Stimulated activated CD4-positive, alpha-beta T cell treated with anti-CD3 and anti-CD28 coated beads, Interleukin-15, amount 100 ng/mL, for 24 hours (primary cell): ENCODE data around the gene G6PC3.
"Not testable (repeated sequence)": the region's sequence is repeated elsewhere in the genome, so short reads cannot be mapped to it uniquely, and the experiment has no call there.

ENCODE experiments used
- DNase-seq: peaks from one replicate; pipeline ENCODE4 v3.0.0-alpha.2; 2020

The G6PC3 gene

GRCh38 chr17:44070455-44071197 is at the start of gene G6PC3:
TSS of gene G6PC3 (plus strand) at chr17:44070735. CDS start at chr17:44070966, 231 bp downstream.
- DNase-seq = peak; percentile 96

GRCh38 chr17:44021227-44021626 is 49.3 kb upstream of the G6PC3 start:
- not testable (repeated sequence) for DNase-seq

- no peak for DNase-seq
Observed at GRCh38 chr17:44022246-44022645, 48.3 kb upstream of the G6PC3 start.

GRCh38 chr17:44023545-44024270 is 46.8 kb upstream of the G6PC3 start:
- no peak for DNase-seq

- no peak for DNase-seq
Observed at GRCh38 chr17:44024271-44024663, 46.3 kb upstream of the G6PC3 start.

GRCh38 chr17:44024853-44025252 is 45.7 kb upstream of the G6PC3 start:
- DNase-seq = no peak

GRCh38 chr17:44029736-44030135 is 40.8 kb upstream of the G6PC3 start:
- no peak for DNase-seq

- DNase-seq = no peak
Observed at GRCh38 chr17:44030482-44030881, 40.1 kb upstream of the G6PC3 start.

- DNase-seq = no peak
Observed at GRCh38 chr17:44033861-44034408, 36.6 kb upstream of the G6PC3 start.

- not testable (repeated sequence) for DNase-seq
Observed at GRCh38 chr17:44034688-44035087, 35.8 kb upstream of the G6PC3 start.

GRCh38 chr17:44037471-44037870 is 33.1 kb upstream of the G6PC3 start:
- DNase-seq = no peak

GRCh38 chr17:44038604-44039011 is 31.9 kb upstream of the G6PC3 start:
- no peak for DNase-seq

- DNase-seq = no peak
Observed at GRCh38 chr17:44039829-44040635, 30.5 kb upstream of the G6PC3 start.

- DNase-seq = no peak
Observed at GRCh38 chr17:44043272-44043696, 27.3 kb upstream of the G6PC3 start.

- no peak for DNase-seq
Observed at GRCh38 chr17:44044071-44044470, 26.5 kb upstream of the G6PC3 start.

GRCh38 chr17:44045486-44045885 is 25.0 kb upstream of the G6PC3 start:
- DNase-seq = no peak

GRCh38 chr17:44046893-44047292 is 23.6 kb upstream of the G6PC3 start:
- DNase-seq = not testable (repeated sequence)

GRCh38 chr17:44049294-44050060 is 21.1 kb upstream of the G6PC3 start:
- no peak for DNase-seq

- no peak for DNase-seq
Observed at GRCh38 chr17:44053125-44053872, 17.2 kb upstream of the G6PC3 start.

GRCh38 chr17:44059101-44059892 is 11.2 kb upstream of the G6PC3 start:
- DNase-seq = no peak

- DNase-seq = no peak
Observed at GRCh38 chr17:44061446-44061845, 9.1 kb upstream of the G6PC3 start.
